HL-60/S4 treated with phorbol 12-myristate 13-acetate at 8.2 ng/mL for 4 days and 3 days (cell line): ENCODE measurements around the gene NPC1.
"Not testable (repeated sequence)": the region's sequence is repeated elsewhere in the genome, so short reads cannot be mapped to it uniquely, and the experiment has no call there.

Experiments used
- in situ Hi-C: fragments of 300-500 bp; cut with MboI; formaldehyde crosslinking; loops from 2 replicates; pipeline ENCODE4 v1.15.0; 2022; ENCODE audit warnings: low sequenced_read_pairs

The NPC1 gene

GRCh38 chr18:23586249-23587196 lies at the start of gene NPC1:
Gene NPC1, minus strand, starts transcription at chr18:23586506. Its CDS starts 163 bp downstream, at chr18:23586343.
- in situ Hi-C loops = loop anchor here (10.0 kb wide), 1 partner anchor 62 kb away; no protein-coding TSS in a partner anchor

GRCh38 chr18:23636071-23636399 lies 49.7 kb upstream of the NPC1 start:
- in situ Hi-C loops = no loop called here

- in situ Hi-C loops = no loop called here
These were observed 49.2 kb upstream of the NPC1 start for GRCh38 chr18:23635283-23636070.

GRCh38 chr18:23634692-23635091 lies 48.4 kb upstream of the NPC1 start:
- in situ Hi-C loops = no loop called here

- in situ Hi-C loops = no loop called here
These were observed 46.3 kb upstream of the NPC1 start for GRCh38 chr18:23632615-23633014.

GRCh38 chr18:23631746-23632145 lies 45.4 kb upstream of the NPC1 start:
- in situ Hi-C loops = no loop called here

GRCh38 chr18:23631312-23631711 lies 45.0 kb upstream of the NPC1 start:
- in situ Hi-C loops = no loop called here

GRCh38 chr18:23629444-23629946 lies 43.2 kb upstream of the NPC1 start:
- in situ Hi-C loops = loop anchor here (10.0 kb wide), 1 partner anchor 175 kb away; no protein-coding TSS in a partner anchor

- in situ Hi-C loops = loop anchor here (10.0 kb wide), 1 partner anchor 177 kb away; no protein-coding TSS in a partner anchor
These were observed 41.7 kb upstream of the NPC1 start for GRCh38 chr18:23627970-23628369.

- in situ Hi-C loops = loop anchor here (10.0 kb wide), 1 partner anchor 177 kb away; no protein-coding TSS in a partner anchor
These were observed 41.0 kb upstream of the NPC1 start for GRCh38 chr18:23627321-23627720.

GRCh38 chr18:23626451-23627279 lies 40.4 kb upstream of the NPC1 start:
- in situ Hi-C loops = loop anchor here (10.0 kb wide), 1 partner anchor 178 kb away; no protein-coding TSS in a partner anchor

- in situ Hi-C loops = loop anchor here (10.0 kb wide), 1 partner anchor 182 kb away; no protein-coding TSS in a partner anchor
These were observed 36.7 kb upstream of the NPC1 start for GRCh38 chr18:23623040-23623439.

GRCh38 chr18:23619388-23619881 lies 33.1 kb upstream of the NPC1 start:
- in situ Hi-C loops = no loop called here

- in situ Hi-C loops = no loop called here
These were observed 32.6 kb upstream of the NPC1 start for GRCh38 chr18:23618862-23619387.

- in situ Hi-C loops = no loop called here
These were observed 31.2 kb upstream of the NPC1 start for GRCh38 chr18:23617412-23618014.

GRCh38 chr18:23616258-23616657 lies 30.0 kb upstream of the NPC1 start:
- in situ Hi-C loops = no loop called here

- in situ Hi-C loops = no loop called here
These were observed 28.6 kb upstream of the NPC1 start for GRCh38 chr18:23614891-23615290.

- in situ Hi-C loops = no loop called here
These were observed 28.1 kb upstream of the NPC1 start for GRCh38 chr18:23614413-23614812.

GRCh38 chr18:23613091-23613475 lies 26.8 kb upstream of the NPC1 start:
- in situ Hi-C loops = not testable (repeated sequence)
